Neural progenitor cell (in vitro differentiated cells): ENCODE results near the gene PTPRN2.

Experiments used
- EZH2 ChIP-seq: fragments of 200-600 bp; sonication (generic); IDR thresholded peaks from 2 replicates; pipeline ENCODE4 v1.6.1; 2017; ENCODE audit warnings: antibody characterized with exemption, mild to moderate bottlenecking, moderate library complexity
- EZH2phosphoT487 ChIP-seq: fragments of 200-600 bp; sonication (generic); IDR thresholded peaks from 2 replicates; pipeline ENCODE4 v1.6.1; 2017; ENCODE audit warnings: antibody characterized with exemption
- TF ChIP-seq, protein P1 (sequence below): fragments of 200-600 bp; sonication (generic); IDR thresholded peaks from 2 replicates; pipeline ENCODE4 v1.5.1; 2017; ENCODE audit warnings: antibody characterized with exemption, mild to moderate bottlenecking

DNA sequence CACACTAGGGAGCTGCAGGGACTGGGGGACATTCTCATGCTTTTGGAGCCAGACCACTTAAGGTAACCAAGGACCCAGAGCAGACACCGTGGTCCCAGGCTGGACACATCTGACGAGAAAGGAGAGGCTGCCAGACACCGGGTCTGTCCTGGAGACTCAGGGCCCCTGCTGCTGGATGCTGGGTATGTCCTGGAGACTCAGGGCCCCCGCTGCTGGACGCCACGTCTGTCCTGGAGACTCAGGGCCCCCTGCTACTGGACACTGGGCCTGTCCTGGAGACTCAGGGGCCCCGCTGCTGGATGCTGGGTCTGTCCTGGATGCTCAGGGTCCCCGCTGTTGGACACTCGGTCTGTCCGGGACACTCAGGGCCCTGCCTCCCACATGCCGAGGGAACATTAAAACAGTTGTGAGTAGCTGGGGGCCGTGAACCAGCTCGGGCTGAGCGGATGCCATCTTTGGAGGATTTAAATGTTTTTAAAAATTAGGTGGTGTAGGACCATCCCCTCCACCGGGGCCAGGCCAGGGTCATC lies 1001.1 kb downstream of the PTPRN2 start:
- no peak for TF ChIP-seq EZH2
- TF ChIP-seq, protein P1, sequence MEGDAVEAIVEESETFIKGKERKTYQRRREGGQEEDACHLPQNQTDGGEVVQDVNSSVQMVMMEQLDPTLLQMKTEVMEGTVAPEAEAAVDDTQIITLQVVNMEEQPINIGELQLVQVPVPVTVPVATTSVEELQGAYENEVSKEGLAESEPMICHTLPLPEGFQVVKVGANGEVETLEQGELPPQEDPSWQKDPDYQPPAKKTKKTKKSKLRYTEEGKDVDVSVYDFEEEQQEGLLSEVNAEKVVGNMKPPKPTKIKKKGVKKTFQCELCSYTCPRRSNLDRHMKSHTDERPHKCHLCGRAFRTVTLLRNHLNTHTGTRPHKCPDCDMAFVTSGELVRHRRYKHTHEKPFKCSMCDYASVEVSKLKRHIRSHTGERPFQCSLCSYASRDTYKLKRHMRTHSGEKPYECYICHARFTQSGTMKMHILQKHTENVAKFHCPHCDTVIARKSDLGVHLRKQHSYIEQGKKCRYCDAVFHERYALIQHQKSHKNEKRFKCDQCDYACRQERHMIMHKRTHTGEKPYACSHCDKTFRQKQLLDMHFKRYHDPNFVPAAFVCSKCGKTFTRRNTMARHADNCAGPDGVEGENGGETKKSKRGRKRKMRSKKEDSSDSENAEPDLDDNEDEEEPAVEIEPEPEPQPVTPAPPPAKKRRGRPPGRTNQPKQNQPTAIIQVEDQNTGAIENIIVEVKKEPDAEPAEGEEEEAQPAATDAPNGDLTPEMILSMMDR: no peak
- TF ChIP-seq EZH2phosphoT487: no peak
